Uterus (tissue), 2 donors: ENCODE data around the gene AUTS2.

Source experiments
- CTCF ChIP-seq, 4 experiments: fragments of 200-600 bp in 2 of 4; fragments of 450-650 bp in 2 of 4; sonication (generic) in 2 of 4; IDR thresholded peaks; one replicate each; pipeline ENCODE4 v1.5.1; 2016 to 2019; ENCODE audit warnings: antibody characterized with exemption in 4 of 4, mild to moderate bottlenecking in 2 of 4, moderate library complexity in 1 of 4
- POLR2A ChIP-seq, 2 donors: fragments of 450-650 bp; IDR thresholded peaks; one replicate each; pipeline ENCODE4 v1.6.1; 2016; ENCODE audit warnings: antibody characterized with exemption in 2 of 2, mild to moderate bottlenecking in 1 of 2, moderate library complexity in 1 of 2

GRCh38 chr7:69968969-69969556 lies 370.8 kb downstream of the AUTS2 start:
- TF ChIP-seq CTCF (IDR thresholded peaks at IDR 0.05) (no peak), POLR2A (IDR thresholded peaks at IDR 0.05) (no peak)
